GM23338 (cell line): ENCODE measurements around the gene CACTIN. TPM values are rescaled to one million over a fixed set of nuclear protein-coding genes. Genes with fewer than 3 reads are reported as not detected.

Source experiments
- ATAC-seq: fragments of 200-7000 bp; cut with Tn5 transposase; 3 replicates; pipeline ENCODE4 v1.9.1; 2020
- DNase-seq: peaks from one replicate; pipeline ENCODE4 v3.0.0-alpha.2; 2015; ENCODE audit warnings: low spot score
- H2AFZ ChIP-seq: fragments of 200-600 bp; sonication (generic); 2 replicates; pipeline ENCODE4 v1.8.0; 2016; ENCODE audit warnings: antibody characterized with exemption, mild to moderate bottlenecking, moderate library complexity
- H3F3A ChIP-seq: fragments of 200-600 bp; sonication (generic); replicated peaks from 2 replicates; pipeline ENCODE4 v1.8.0; 2017; ENCODE audit warnings: antibody characterized with exemption, mixed run types, low read depth
- H3K27ac ChIP-seq: fragments of 200-600 bp; sonication (generic); 2 replicates; pipeline ENCODE4 v1.6.1; 2016; ENCODE audit warnings: low read depth
- H3K27me3 ChIP-seq: fragments of 200-600 bp; sonication (generic); 2 replicates; pipeline ENCODE4 v1.8.0; 2016; ENCODE audit warnings: mild to moderate bottlenecking, mixed run types, moderate library complexity; ENCODE audit not compliant: insufficient read depth
- H3K36me3 ChIP-seq: fragments of 200-600 bp; sonication (generic); 2 replicates; pipeline ENCODE4 v1.8.0; 2016; ENCODE audit warnings: mild to moderate bottlenecking; ENCODE audit not compliant: insufficient read depth
- H3K4me1 ChIP-seq: fragments of 200-600 bp; sonication (generic); 2 replicates; pipeline ENCODE4 v1.8.0; 2016; ENCODE audit warnings: mild to moderate bottlenecking, moderate library complexity; ENCODE audit not compliant: insufficient read depth
- H3K4me2 ChIP-seq: fragments of 200-600 bp; sonication (generic); 2 replicates; pipeline ENCODE4 v1.7.1; 2017; ENCODE audit warnings: mixed run types
- H3K4me3 ChIP-seq: fragments of 200-600 bp; sonication (generic); 2 replicates; pipeline ENCODE4 v1.6.1; 2016; ENCODE audit warnings: mixed run types
- H3K79me2 ChIP-seq: fragments of 200-600 bp; sonication (generic); replicated peaks from 2 replicates; pipeline ENCODE4 v1.8.0; 2017; ENCODE audit warnings: mild to moderate bottlenecking; ENCODE audit not compliant: insufficient read depth
- H3K9me2 ChIP-seq: fragments of 200-600 bp; sonication (generic); 2 replicates; pipeline ENCODE4 v1.8.0; 2017; ENCODE audit not compliant: insufficient read depth
- H4K20me1 ChIP-seq: fragments of 200-600 bp; sonication (generic); replicated peaks from 2 replicates; pipeline ENCODE4 v1.8.0; 2017; ENCODE audit warnings: mild to moderate bottlenecking; ENCODE audit not compliant: insufficient read depth
- H3K27ac Mint-ChIP-seq: 2 replicates; pipeline ENCODE4 v1.8.0; 2020; ENCODE audit warnings: inconsistent platforms, mild to moderate bottlenecking, moderate library complexity, mixed read lengths
- H3K27me3 Mint-ChIP-seq: 3 replicates; pipeline ENCODE4 v1.8.0; 2022; ENCODE audit warnings: low read depth, mild to moderate bottlenecking, moderate library complexity, mixed read lengths, inconsistent platforms; ENCODE audit not compliant: insufficient read depth, poor library complexity
- H3K36me3 Mint-ChIP-seq: 3 replicates; pipeline ENCODE4 v1.8.0; 2021; ENCODE audit warnings: low read depth, mild to moderate bottlenecking, inconsistent platforms, moderate library complexity, mixed read lengths
- H3K4me1 Mint-ChIP-seq: 3 replicates; pipeline ENCODE4 v1.8.0; 2020; ENCODE audit warnings: mild to moderate bottlenecking, inconsistent platforms, mixed read lengths
- H3K4me3 Mint-ChIP-seq: 3 replicates; pipeline ENCODE4 v1.8.0; 2021; ENCODE audit warnings: moderate library complexity, mild to moderate bottlenecking, inconsistent platforms, mixed read lengths
- H3K9me3 Mint-ChIP-seq: 3 replicates; pipeline ENCODE4 v1.8.0; 2020; ENCODE audit warnings: moderate library complexity, mild to moderate bottlenecking, inconsistent platforms, mixed read lengths
- CREB1 ChIP-seq: fragments of 250-450 bp; sonication (Bioruptor Pico); IDR thresholded peaks from 2 replicates; pipeline ENCODE4 v1.5.0; 2020; ENCODE audit warnings: low read depth, mild to moderate bottlenecking, moderate library complexity
- EZH2 ChIP-seq: fragments of 200-600 bp; sonication (generic); IDR thresholded peaks from one replicate; pipeline ENCODE4 v1.8.0; 2017; ENCODE audit warnings: antibody characterized with exemption, mild to moderate bottlenecking, low read depth; ENCODE audit not compliant: unreplicated experiment
- NANOG ChIP-seq: IDR thresholded peaks from 2 replicates; pipeline ENCODE4 v1.6.1; 2016; ENCODE audit warnings: antibody characterized with exemption, borderline replicate concordance
- POLR2AphosphoS5 ChIP-seq: IDR thresholded peaks from 2 replicates; pipeline ENCODE4 v1.6.1; 2016; ENCODE audit warnings: antibody characterized with exemption, low read depth
- STAT1 ChIP-seq: IDR thresholded peaks from one replicate; pipeline ENCODE4 v1.6.1; 2016; ENCODE audit warnings: antibody characterized with exemption; ENCODE audit not compliant: unreplicated experiment
- polyA plus RNA-seq: library from polyadenylated mRNA; unstranded; fragments of >200 nt; fragmentation: Nextera tagmentation; extraction: Ambion mirVana; gene quantifications from 2 replicates; pipeline ENCODE4 v1.2.1, GENCODE V29; 2016
- total RNA-seq: library from RNA; depleted of rRNA; stranded (reverse); fragments of >200 nt; shearing (Covaris generic); gene quantifications from 2 replicates; pipeline ENCODE4 v1.2.3, GENCODE V29; 2014
- TF ChIP-seq, protein P1 (sequence below): IDR thresholded peaks from 2 replicates; pipeline ENCODE4 v1.6.1; 2016; ENCODE audit warnings: antibody characterized with exemption
- TF ChIP-seq, protein P2 (sequence below), 2 experiments: fragments of 200-600 bp in 1 of 2; sonication (generic) in 1 of 2; conservative IDR thresholded peaks; 2 replicates each; pipeline versions ENCODE4 v1.5.1 to v1.6.1; 2016 to 2017; ENCODE audit warnings: antibody characterized with exemption in 2 of 2, low read depth in 2 of 2, mild to moderate bottlenecking in 2 of 2, moderate library complexity in 1 of 2
- TF ChIP-seq, protein P3 (sequence below): IDR thresholded peaks from one replicate; pipeline ENCODE4 v1.6.1; 2018; ENCODE audit warnings: antibody characterized with exemption; ENCODE audit not compliant: unreplicated experiment

CACTIN gene
- total and polyA plus RNA-seq, 2 experiments from 2014 or later: 14.3 to 47.4 TPM

DNA sequence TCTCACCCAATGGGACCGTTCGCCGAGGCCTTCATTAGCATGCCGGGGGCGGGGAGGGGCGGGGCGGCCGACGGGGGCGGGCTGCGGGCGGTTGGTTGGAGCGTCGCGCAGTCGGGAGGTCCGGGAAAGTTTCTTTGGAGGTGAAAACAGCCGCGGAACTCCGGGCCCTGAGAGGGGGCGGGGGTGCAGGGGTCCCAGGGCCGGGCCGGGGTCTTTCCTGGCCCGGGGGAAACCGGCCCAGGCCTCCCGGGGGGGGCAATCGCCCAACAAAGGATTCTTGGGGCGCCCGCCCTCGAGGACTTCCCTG is 53.8 kb downstream of the CACTIN start, which contains the start of gene HMG20B:
TSS of gene HMG20B (plus strand) at position 90 of the 307 bp plus-strand sequence. CDS start 366 bp downstream, outside the sequence.
- H3K9me3 Mint-ChIP-seq: no peaks in the 10 kb centered on the region
- H3K36me3 Mint-ChIP-seq: peaks cover 12% of the 10 kb centered on the region
- no peaks in the 10 kb centered on the region for H3K9me2 ChIP-seq
- no peak within 1 kb of the TSS for H3K27ac ChIP-seq
- ATAC-seq: no peak
- peak within 1 kb of the TSS; percentile 92 for H3K4me3 ChIP-seq
- peak within 1 kb of the TSS; percentile 77 for H3K4me3 Mint-ChIP-seq
- peaks cover 6% of the 10 kb centered on the region for H4K20me1 ChIP-seq
- no peaks in the 10 kb centered on the region for H3K36me3 ChIP-seq
- H3K27me3 Mint-ChIP-seq: peaks cover 27% of the 10 kb centered on the region
- peaks cover 11% of the 10 kb centered on the region for H3F3A ChIP-seq
- H3K27me3 ChIP-seq: no peaks in the 10 kb centered on the region
- peak; percentile 32; the same call in 1 of the 2 replicates for TF ChIP-seq POLR2AphosphoS5
- TF ChIP-seq, protein P1, sequence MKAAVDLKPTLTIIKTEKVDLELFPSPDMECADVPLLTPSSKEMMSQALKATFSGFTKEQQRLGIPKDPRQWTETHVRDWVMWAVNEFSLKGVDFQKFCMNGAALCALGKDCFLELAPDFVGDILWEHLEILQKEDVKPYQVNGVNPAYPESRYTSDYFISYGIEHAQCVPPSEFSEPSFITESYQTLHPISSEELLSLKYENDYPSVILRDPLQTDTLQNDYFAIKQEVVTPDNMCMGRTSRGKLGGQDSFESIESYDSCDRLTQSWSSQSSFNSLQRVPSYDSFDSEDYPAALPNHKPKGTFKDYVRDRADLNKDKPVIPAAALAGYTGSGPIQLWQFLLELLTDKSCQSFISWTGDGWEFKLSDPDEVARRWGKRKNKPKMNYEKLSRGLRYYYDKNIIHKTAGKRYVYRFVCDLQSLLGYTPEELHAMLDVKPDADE: no peak
- TF ChIP-seq STAT1: no peak
- TF ChIP-seq, protein P2, sequence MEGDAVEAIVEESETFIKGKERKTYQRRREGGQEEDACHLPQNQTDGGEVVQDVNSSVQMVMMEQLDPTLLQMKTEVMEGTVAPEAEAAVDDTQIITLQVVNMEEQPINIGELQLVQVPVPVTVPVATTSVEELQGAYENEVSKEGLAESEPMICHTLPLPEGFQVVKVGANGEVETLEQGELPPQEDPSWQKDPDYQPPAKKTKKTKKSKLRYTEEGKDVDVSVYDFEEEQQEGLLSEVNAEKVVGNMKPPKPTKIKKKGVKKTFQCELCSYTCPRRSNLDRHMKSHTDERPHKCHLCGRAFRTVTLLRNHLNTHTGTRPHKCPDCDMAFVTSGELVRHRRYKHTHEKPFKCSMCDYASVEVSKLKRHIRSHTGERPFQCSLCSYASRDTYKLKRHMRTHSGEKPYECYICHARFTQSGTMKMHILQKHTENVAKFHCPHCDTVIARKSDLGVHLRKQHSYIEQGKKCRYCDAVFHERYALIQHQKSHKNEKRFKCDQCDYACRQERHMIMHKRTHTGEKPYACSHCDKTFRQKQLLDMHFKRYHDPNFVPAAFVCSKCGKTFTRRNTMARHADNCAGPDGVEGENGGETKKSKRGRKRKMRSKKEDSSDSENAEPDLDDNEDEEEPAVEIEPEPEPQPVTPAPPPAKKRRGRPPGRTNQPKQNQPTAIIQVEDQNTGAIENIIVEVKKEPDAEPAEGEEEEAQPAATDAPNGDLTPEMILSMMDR (conservative IDR thresholded peaks at IDR 0.05; ENCODE audit: low read depth in 2 of 2): no peak
- TF ChIP-seq, protein P3, sequence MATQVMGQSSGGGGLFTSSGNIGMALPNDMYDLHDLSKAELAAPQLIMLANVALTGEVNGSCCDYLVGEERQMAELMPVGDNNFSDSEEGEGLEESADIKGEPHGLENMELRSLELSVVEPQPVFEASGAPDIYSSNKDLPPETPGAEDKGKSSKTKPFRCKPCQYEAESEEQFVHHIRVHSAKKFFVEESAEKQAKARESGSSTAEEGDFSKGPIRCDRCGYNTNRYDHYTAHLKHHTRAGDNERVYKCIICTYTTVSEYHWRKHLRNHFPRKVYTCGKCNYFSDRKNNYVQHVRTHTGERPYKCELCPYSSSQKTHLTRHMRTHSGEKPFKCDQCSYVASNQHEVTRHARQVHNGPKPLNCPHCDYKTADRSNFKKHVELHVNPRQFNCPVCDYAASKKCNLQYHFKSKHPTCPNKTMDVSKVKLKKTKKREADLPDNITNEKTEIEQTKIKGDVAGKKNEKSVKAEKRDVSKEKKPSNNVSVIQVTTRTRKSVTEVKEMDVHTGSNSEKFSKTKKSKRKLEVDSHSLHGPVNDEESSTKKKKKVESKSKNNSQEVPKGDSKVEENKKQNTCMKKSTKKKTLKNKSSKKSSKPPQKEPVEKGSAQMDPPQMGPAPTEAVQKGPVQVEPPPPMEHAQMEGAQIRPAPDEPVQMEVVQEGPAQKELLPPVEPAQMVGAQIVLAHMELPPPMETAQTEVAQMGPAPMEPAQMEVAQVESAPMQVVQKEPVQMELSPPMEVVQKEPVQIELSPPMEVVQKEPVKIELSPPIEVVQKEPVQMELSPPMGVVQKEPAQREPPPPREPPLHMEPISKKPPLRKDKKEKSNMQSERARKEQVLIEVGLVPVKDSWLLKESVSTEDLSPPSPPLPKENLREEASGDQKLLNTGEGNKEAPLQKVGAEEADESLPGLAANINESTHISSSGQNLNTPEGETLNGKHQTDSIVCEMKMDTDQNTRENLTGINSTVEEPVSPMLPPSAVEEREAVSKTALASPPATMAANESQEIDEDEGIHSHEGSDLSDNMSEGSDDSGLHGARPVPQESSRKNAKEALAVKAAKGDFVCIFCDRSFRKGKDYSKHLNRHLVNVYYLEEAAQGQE: no peak
- no peak for DNase-seq
- H3K4me1 ChIP-seq: peaks cover 19% of the 10 kb centered on the region
- H3K4me2 ChIP-seq: peak within 1 kb of the TSS; percentile 91
- no peak within 1 kb of the TSS; the same call in 1 of the 2 replicates for H3K27ac Mint-ChIP-seq
- H3K79me2 ChIP-seq: no peaks in the 10 kb centered on the region
- 0 out of 2 replicates have a peak within 1 kb of the TSS, but pooled peaks have one; percentile 7 for H2AFZ ChIP-seq
- peaks cover 16% of the 10 kb centered on the region for H3K4me1 Mint-ChIP-seq

DNA sequence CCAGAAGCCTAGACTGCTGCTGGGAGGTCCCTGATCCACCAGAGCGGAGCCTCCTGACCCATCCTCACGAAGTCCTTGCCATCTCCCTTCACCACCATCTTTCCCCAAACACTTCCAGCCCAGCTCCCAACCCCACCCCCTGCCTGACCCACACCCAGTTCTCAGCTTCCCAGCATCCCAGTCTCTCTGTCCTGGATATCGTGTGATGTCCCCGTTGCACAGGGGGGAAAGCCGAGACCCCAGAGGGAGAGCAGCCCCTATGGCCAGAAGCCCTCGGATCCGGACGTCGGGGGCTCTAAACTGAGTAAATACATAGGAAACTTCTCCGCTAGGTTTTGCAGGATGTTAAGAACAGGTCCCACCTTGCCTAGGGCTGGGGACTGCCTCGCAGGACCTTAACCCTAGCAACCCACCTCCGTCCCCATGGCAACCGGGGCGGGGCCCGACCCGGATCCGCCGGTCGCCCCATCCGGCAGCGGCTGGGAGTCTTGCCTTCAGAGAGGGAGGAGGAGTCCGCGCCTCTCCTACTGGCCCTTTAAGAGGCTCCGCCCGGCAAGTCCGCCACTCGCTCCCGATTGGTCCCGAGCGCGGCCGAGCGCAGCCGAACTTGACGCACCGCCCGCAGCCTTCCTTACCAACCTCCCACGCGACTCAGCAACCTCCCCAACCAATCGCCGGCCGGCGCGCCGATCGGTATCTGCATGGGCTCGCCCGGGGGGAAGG is 54.3 kb downstream of the CACTIN start:
- H2AFZ ChIP-seq: no peak overlapping the region
- peak; percentile 71 for ATAC-seq
- H3K4me1 Mint-ChIP-seq: peaks cover 16% of the 10 kb centered on the region

More for the DNA sequence above, 54.3 kb downstream of the CACTIN start:
- Histone ChIP-seq H3K36me3 (no peaks in the 10 kb centered on the region), H3K4me3 (peak overlapping the region; percentile 92; the same call in 1 of the 2 replicates), H3K79me2 (no peaks in the 10 kb centered on the region), H3K27me3 (no peaks in the 10 kb centered on the region), H3K4me1 (peaks cover 19% of the 10 kb centered on the region), H3K9me2 (no peaks in the 10 kb centered on the region), H3K27ac (no peak overlapping the region), H4K20me1 (peaks cover 6% of the 10 kb centered on the region), H3F3A (peaks cover 11% of the 10 kb centered on the region), H3K4me2 (peak overlapping the region; percentile 82)
- peaks cover 26% of the 10 kb centered on the region for H3K27me3 Mint-ChIP-seq
- TF ChIP-seq CREB1 (CRISPR knock-in tag) (peak; percentile 56), NANOG (no peak), EZH2 (no peak)
- no peak overlapping the region for H3K27ac Mint-ChIP-seq
- H3K9me3 Mint-ChIP-seq: no peaks in the 10 kb centered on the region
- DNase-seq: peak; percentile 100
- peaks cover 12% of the 10 kb centered on the region for H3K36me3 Mint-ChIP-seq
- peak overlapping the region; percentile 77 for H3K4me3 Mint-ChIP-seq
